GM19467 (cell line): ENCODE results near the gene ST6GALNAC5.
"Not testable (repeated sequence)": the region's sequence is repeated elsewhere in the genome, so short reads cannot be mapped to it uniquely, and the experiment has no call there.

Experiments
- ATAC-seq: cut with Tn5 transposase; IDR thresholded peaks from one replicate; pipeline ENCODE4 v1.9.1; 2021; ENCODE audit warnings: mild to moderate bottlenecking, moderate library complexity; ENCODE audit not compliant: unreplicated experiment

ST6GALNAC5 gene

GRCh38 chr1:76867342-76868130 is at the start of gene ST6GALNAC5:
Gene ST6GALNAC5, plus strand, starts transcription at chr1:76867480.
- no peak for ATAC-seq

DNA sequence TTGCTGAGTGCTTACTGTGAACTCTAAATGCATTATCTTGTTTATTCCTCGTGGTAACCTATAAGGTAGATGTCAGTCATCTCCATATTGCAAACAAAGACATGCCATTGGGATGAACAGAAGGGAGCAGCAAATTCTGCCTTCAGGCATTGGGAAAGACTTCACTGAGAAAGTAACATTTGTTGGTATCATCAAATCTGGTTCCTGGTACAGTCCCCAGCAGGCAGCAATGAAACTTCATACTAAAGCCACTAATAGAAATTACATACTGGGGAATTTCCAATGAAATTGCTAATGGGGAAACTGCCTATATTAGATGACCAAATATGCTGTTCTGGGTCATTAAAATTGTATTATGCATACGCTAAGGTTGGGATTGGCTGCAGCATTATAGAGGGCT is 47.3 kb upstream of the ST6GALNAC5 start:
- ATAC-seq: no peak

DNA sequence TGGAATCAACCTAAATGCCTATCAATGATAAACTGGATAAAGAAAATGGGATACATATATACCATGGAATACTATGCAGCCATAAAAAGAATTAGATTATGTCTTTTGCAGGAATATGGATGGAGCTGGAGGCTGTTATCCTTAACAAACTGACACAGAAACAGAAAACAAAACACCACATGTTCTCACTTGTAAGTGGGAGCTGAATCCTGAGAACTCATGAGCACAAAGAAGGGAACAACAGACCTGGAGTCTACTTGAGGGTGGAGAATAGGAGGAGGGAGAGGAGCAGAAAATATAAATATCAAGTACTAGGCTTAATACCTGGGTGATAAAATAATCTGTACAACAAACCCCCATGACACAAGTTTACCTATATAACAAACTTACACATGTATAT is 44.3 kb upstream of the ST6GALNAC5 start:
- ATAC-seq: not testable (repeated sequence)

DNA sequence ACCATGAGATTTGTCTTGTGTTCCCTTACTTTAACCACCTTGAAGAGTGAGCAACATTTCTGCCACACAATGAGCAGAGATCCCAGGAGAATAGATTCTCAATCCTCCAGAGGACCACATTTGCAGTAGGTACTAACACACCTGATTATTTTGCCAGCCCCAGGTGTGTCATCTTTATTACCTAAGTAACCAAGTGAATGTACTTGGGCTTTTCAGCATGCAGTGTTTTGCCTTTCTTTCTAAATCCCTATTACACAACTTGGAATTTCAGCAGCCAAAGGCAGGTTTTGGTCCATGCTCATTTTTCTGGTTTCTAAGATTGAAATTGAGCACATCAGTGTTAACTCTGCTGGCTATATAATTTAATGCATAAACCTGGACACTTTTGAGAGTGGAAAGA is 43.2 kb upstream of the ST6GALNAC5 start:
- no peak for ATAC-seq

- no peak for ATAC-seq
These were observed 41.0 kb upstream of the ST6GALNAC5 start for GRCh38 chr1:76826072-76826845.

DNA sequence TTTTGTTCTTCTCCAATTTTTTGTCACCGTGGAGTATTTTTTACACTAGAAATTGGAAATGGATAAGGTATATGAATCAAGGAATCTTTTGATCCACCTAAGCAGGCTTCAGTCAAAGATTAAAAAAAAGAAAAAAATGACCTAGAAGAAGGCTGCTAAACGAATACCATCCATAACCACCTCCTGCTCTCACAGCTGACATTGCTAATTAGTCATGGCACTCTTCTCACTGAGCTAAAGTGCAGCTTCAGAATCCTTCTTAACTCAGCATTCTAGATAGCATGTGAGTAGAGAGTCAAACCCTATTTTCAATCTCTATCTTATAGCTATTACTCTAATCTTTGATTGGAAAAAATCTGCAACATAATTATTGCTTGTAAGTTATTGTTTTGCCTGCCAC is 40.2 kb upstream of the ST6GALNAC5 start:
- no peak for ATAC-seq

DNA sequence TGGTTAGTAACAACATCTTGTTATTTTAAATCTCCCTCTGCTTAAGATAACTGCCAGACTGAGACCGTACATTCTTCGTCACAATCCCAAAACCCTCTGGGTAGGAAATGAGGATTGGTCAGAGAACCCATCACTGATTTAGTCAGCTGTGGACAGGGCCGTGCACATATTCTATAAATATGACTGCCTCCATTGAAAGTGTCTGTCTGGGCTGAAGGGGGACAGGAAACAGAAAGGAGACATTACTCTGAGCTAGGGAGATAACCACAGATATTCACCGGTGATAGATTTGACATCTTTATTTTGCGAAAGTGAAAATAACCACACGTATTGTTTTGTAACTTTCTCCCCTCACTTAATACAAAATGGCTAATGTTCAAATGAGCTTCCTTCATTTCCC is 36.9 kb upstream of the ST6GALNAC5 start:
- peak; percentile 70 for ATAC-seq

- ATAC-seq: no peak
These were observed 34.8 kb upstream of the ST6GALNAC5 start for GRCh38 chr1:76832521-76832920.

DNA sequence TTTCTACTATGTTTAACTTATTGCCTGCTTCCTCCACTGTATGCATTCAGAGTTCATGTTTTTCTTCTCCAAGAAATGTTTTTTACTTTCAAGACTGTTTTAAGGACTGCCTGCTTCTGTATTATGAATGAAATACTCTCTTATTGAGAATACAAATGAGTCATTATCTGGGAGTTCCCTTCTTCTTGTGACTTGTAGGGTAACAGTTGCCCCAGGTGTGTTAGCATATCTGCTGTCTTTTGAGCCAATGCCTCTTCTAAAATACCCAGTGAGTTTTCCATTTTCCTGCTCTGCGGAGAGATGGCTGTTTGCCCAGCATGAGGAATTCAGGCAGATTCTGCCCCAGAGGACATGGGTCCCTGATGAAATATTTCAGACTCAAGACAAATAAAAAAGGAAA is 34.1 kb upstream of the ST6GALNAC5 start:
- ATAC-seq: no peak

- ATAC-seq: no peak
These were observed 33.4 kb upstream of the ST6GALNAC5 start for GRCh38 chr1:76833856-76834255.

- ATAC-seq: no peak
These were observed 32.1 kb upstream of the ST6GALNAC5 start for GRCh38 chr1:76835203-76835602.

- no peak for ATAC-seq
These were observed 27.0 kb upstream of the ST6GALNAC5 start for GRCh38 chr1:76840278-76840677.

GRCh38 chr1:76841460-76841859 is 25.8 kb upstream of the ST6GALNAC5 start:
- no peak for ATAC-seq

- ATAC-seq: no peak
These were observed 23.3 kb upstream of the ST6GALNAC5 start for GRCh38 chr1:76843821-76844464.

DNA sequence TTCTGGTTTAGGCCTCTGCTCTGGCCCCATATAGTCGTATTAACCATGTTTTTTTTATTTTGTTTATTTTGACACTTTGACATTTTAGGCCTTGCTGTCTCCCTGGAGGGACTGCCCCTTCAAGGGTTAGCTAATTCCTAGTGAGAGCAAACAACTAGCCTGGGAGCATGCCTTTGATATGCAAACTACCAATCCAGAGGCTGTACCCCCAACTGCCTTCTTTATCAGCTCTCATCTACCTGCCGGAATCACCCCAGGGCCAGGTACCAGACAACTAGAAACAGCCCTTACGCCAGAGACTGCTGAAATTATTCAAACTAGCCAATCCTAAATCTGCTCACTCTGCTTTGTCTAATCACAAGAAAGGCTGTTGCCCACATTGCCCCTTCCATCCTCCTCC is 13.0 kb upstream of the ST6GALNAC5 start:
- ATAC-seq: no peak

DNA sequence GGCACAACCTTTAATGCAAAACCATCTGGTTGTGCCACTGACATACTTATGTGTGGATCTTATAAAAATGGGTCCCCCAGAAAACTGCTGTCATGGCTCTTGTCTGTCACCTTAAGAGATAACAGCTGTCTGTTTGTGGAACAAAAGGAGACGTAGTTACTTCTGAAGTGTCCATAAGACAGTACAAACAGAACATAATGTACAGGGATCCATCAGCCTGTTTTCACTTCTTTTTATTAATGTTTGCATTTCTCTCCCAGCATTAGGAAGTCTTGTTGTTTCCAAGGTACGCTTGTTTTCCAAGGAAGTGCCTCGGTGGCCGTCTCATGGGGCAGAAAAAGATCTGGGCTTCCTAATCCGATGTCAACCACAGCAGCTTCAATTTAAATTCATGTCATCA is 11.2 kb upstream of the ST6GALNAC5 start:
- no peak for ATAC-seq

DNA sequence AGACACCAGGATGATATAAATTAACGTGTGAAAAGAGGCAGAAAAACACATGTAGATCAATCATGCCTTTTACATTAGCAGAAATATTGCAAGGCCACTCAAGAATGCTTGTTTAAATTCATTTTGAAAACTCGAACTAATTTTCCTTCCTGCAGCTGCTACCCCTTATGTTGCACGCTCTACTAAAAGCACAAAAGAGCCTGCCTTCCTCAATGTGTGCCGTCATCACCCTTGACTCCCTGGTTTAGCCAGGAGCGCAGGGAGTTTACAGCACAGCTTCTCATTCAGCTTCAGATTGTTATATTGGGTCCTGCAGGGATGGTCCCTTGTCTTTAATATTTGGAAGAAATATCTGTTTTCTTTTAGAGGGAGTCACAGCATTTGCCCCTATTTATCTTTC is 10.1 kb upstream of the ST6GALNAC5 start:
- ATAC-seq: no peak

DNA sequence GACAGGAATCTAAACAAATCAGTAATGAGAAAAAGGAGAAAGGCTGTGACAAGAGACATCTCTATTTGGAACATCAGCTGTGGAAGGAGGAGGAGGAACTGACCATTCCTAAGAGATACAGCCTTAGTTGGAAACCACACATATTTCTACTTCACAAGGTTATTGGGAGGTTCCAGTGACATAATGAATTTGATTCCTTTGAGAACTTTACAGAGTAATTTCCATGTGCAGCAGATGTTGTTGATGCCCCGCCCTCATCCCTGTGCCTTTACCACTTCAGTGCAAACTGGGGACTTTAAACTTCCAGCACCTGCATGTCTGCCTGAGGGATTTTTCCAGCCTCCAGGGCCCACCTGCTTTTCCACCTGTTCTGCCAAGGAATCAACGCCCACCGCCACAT is 9.3 kb upstream of the ST6GALNAC5 start:
- no peak for ATAC-seq

DNA sequence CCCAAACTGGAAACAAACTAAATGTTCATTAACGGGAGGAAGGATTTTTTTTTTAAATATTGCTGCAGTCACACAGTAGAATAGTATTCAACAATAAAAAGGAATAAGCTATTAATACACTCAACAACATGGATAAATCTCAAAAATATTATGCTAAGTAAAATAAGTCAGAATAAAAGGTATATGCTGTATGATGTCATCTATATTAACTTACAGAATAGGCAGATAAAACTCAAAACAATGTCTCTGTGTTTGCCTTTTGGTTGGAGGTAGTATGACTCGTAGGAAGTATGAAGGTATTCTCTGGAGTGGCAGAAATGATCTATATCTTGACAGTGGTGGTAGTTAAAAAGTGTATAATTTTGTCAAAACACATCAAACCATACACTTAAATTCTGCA is 6.1 kb upstream of the ST6GALNAC5 start:
- no peak for ATAC-seq

GRCh38 chr1:76862447-76862846 is 4.8 kb upstream of the ST6GALNAC5 start:
- no peak for ATAC-seq

DNA sequence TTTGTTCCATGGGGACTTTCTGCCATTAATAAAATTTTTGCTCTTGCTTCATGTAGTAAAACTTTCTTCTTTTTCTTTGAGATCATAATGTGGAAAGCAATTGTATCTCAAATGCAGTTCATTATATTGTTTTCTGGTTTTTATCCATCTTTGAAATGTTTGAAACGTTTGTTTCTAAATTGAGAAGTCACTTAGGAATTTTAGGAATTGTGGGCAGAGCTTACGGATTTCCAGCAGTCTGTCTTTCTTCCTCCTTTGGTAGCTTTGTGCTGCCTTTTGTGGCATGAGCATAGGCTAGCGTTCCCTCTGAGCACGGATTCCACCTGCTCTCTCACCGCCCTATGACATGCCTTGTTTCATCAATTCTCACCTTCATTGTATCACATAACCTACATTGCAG is 2.9 kb upstream of the ST6GALNAC5 start:
- ATAC-seq: no peak
